HL-60 (cell line): ENCODE data around the gene PWP1.

Experiments
- CTCF ChIP-seq: IDR thresholded peaks from one replicate; pipeline ENCODE4 v1.5.1; 2011; ENCODE audit warnings: low read length, control low read depth, inconsistent platforms; ENCODE audit not compliant: insufficient read depth
- GABPA ChIP-seq: IDR thresholded peaks from 2 replicates; pipeline ENCODE4 v1.6.1; 2012; ENCODE audit warnings: low read depth
- POLR2AphosphoS5 ChIP-seq: IDR thresholded peaks from 2 replicates; pipeline ENCODE4 v1.6.1; 2012; ENCODE audit warnings: low read depth
- REST ChIP-seq: IDR thresholded peaks from 2 replicates; pipeline ENCODE4 v1.6.1; 2012; ENCODE audit warnings: low read depth; ENCODE audit not compliant: insufficient replicate concordance
- SPI1 ChIP-seq: IDR thresholded peaks from 2 replicates; pipeline ENCODE4 v1.6.1; 2012; ENCODE audit warnings: low read depth, mild to moderate bottlenecking, borderline replicate concordance

GRCh38 chr12:107660861-107661415 is 24.7 kb upstream of the PWP1 start:
- TF ChIP-seq CTCF (no peak), POLR2AphosphoS5 (no peak), REST (no peak), SPI1 (no peak), GABPA (no peak)
